Ascending aorta (tissue), 2 donors: ENCODE measurements around the gene HPN. TPM values are rescaled to one million over a fixed set of nuclear protein-coding genes. Genes with fewer than 3 reads are reported as not detected.
"Not testable (repeated sequence)": the region's sequence is repeated elsewhere in the genome, so short reads cannot be mapped to it uniquely, and the experiment has no call there.

Source experiments
- DNase-seq, 2 donors: peaks; one replicate each; pipeline ENCODE4 v3.0.0-alpha.2; 2019; ENCODE audit warnings: low spot score in 2 of 2
- H3K27ac ChIP-seq, 2 donors: fragments of 200-600 bp; sonication (generic); one replicate each; pipeline ENCODE4 v1.5.1; 2016 to 2017; ENCODE audit warnings: mild to moderate bottlenecking in 1 of 2
- H3K27me3 ChIP-seq: fragments of 200-600 bp; sonication (generic); one replicate; pipeline ENCODE4 v1.5.1; 2017
- H3K36me3 ChIP-seq, 2 donors: fragments of 200-600 bp; sonication (generic); one replicate each; pipeline ENCODE4 v1.5.1; 2016
- H3K4me1 ChIP-seq, 2 donors: fragments of 200-600 bp; sonication (generic); one replicate each; pipeline ENCODE4 v1.5.1; 2016 to 2017; ENCODE audit warnings: mild to moderate bottlenecking in 1 of 2
- H3K4me3 ChIP-seq, 2 donors: fragments of 200-600 bp; sonication (generic); one replicate each; pipeline ENCODE4 v1.5.1; 2016 to 2017; ENCODE audit warnings: mild to moderate bottlenecking in 1 of 2
- H3K9me3 ChIP-seq, 2 donors: fragments of 200-600 bp; sonication (generic); one replicate each; pipeline ENCODE4 v1.5.1; 2016
- intact Hi-C: fragments of 100-400 bp; cut with DNase I; formaldehyde crosslinking; loops from one replicate; pipeline ENCODE4 v1.15.1; 2023
- total RNA-seq: library from RNA; depleted of rRNA; stranded (reverse); fragments of >200 nt; gene quantifications from one replicate; pipeline ENCODE4 v1.1.0, GENCODE V29; 2016
- TF ChIP-seq, protein P1 (sequence below), 3 experiments: fragments of 200-600 bp in 2 of 3; fragments of 450-650 bp in 1 of 3; sonication (generic) in 2 of 3; IDR thresholded peaks; one replicate each; pipeline ENCODE4 v1.5.1; 2016 to 2019; ENCODE audit warnings: antibody characterized with exemption in 3 of 3, mild to moderate bottlenecking in 1 of 3, moderate library complexity in 1 of 3

Gene HPN
- total RNA-seq, 1 donor from 2014 or later: 0.85 TPM

DNA sequence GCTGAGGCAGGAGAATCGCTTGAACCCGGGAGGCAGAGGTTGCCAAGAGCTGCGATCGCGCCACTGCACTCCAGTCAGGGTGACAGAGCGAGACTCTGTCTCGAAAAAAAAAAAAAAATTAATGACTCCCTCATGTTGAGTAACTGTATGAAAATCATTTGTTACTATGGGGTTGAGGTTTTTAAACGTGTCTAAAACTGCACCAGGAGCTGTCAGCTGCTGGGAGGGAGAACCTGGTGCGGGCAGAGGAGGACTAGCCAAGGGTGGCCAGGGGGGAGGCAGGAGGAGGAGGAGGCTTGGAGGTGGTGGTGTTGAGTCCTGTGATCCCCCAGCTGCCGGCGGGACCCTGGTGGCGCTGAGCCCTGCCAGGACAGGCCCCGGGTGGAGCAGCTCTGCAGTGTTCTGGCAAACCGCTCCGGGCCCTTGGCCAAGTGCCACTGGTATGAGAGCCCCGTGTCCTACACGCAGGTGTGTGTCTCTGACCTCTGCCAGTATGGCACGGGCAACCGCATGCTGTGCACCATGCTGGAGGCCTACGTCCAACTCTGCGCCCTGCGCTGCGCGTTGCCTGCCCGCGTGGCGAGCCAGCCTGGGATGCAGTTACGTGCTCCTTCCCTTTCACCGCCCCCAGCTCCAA is 57.0 kb downstream of the HPN start:
- H3K27me3 ChIP-seq: no peaks in the 10 kb centered on the region
- H3K27ac ChIP-seq: no peak overlapping the region
- H3K4me3 ChIP-seq: no peak overlapping the region
- no peaks in the 10 kb centered on the region for H3K36me3 ChIP-seq
- TF ChIP-seq, protein P1, sequence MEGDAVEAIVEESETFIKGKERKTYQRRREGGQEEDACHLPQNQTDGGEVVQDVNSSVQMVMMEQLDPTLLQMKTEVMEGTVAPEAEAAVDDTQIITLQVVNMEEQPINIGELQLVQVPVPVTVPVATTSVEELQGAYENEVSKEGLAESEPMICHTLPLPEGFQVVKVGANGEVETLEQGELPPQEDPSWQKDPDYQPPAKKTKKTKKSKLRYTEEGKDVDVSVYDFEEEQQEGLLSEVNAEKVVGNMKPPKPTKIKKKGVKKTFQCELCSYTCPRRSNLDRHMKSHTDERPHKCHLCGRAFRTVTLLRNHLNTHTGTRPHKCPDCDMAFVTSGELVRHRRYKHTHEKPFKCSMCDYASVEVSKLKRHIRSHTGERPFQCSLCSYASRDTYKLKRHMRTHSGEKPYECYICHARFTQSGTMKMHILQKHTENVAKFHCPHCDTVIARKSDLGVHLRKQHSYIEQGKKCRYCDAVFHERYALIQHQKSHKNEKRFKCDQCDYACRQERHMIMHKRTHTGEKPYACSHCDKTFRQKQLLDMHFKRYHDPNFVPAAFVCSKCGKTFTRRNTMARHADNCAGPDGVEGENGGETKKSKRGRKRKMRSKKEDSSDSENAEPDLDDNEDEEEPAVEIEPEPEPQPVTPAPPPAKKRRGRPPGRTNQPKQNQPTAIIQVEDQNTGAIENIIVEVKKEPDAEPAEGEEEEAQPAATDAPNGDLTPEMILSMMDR (IDR thresholded peaks at IDR 0.05): no peak
- no peak for DNase-seq
- intact Hi-C loops: no loop called here
- no peaks in the 10 kb centered on the region for H3K4me1 ChIP-seq
- H3K9me3 ChIP-seq: no peaks in the 10 kb centered on the region

DNA sequence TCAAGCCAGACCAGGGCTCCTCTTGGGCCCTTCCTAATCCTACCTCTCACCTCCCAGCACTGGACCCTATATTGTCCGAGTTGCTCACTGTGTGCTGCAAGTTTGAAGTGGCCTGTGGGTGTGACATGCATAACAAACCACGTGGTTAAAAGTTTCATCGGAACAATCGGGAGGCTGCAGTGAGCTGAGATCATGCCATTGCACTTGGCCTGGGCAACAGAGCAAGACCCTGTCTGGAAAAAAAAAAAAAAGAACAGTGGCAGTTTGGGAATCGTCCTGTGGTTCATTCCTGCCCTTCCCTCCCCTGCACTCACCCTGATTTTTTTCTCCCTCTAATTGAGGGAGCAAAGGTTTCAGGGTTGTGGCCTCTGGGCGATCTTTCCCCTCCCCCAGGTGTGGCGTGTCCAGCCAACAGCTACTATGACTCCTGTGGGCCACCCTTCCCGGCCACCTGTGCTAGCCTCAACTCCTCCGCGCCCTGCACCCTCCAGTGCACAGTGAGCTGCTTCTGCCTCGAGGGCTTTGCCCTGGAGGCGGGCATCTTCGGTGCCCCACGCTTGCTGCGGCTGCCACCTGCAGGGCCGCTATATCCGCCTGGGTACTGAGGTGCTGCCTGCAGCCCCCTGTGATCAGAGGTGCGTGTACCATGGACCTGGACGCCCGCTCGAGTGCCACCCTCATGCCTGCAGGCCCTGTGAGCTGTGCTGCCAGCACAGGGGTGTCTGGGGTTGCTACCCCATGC is 57.8 kb downstream of the HPN start:
- no peak for DNase-seq
- H3K4me3 ChIP-seq: no peak overlapping the region
- intact Hi-C loops: no loop called here
- no peaks in the 10 kb centered on the region for H3K27me3 ChIP-seq
- H3K4me1 ChIP-seq: no peaks in the 10 kb centered on the region
- TF ChIP-seq, protein P1 (IDR thresholded peaks at IDR 0.05): no peak
- H3K27ac ChIP-seq: no peak overlapping the region
- no peaks in the 10 kb centered on the region for H3K36me3 ChIP-seq
- H3K9me3 ChIP-seq: no peaks in the 10 kb centered on the region

DNA sequence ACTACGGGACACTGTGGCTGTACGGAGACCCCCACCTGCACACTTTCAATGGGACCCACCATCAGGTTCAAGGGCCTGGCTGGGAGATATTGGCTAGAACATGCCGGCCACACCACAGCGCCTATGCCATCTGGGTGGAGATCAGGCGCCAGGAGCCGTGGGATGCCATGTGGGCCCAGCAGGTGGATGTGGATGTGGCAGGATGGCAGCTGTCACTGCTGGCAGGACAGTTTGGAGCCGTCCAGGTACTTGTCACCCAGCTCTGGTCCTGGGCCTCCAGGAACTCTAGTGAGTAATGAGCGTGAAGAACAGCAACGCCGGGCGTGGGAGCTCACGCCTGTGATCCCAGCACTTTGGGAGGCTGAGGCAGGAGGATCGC is 58.4 kb downstream of the HPN start:
- DNase-seq: no peak
- H3K27ac ChIP-seq: no peak overlapping the region
- no peak overlapping the region for H3K4me3 ChIP-seq
- no peaks in the 10 kb centered on the region for H3K9me3 ChIP-seq
- H3K27me3 ChIP-seq: no peaks in the 10 kb centered on the region
- intact Hi-C loops: no loop called here
- no peaks in the 10 kb centered on the region for H3K36me3 ChIP-seq
- H3K4me1 ChIP-seq: no peaks in the 10 kb centered on the region
- TF ChIP-seq, protein P1 (IDR thresholded peaks at IDR 0.05): no peak

DNA sequence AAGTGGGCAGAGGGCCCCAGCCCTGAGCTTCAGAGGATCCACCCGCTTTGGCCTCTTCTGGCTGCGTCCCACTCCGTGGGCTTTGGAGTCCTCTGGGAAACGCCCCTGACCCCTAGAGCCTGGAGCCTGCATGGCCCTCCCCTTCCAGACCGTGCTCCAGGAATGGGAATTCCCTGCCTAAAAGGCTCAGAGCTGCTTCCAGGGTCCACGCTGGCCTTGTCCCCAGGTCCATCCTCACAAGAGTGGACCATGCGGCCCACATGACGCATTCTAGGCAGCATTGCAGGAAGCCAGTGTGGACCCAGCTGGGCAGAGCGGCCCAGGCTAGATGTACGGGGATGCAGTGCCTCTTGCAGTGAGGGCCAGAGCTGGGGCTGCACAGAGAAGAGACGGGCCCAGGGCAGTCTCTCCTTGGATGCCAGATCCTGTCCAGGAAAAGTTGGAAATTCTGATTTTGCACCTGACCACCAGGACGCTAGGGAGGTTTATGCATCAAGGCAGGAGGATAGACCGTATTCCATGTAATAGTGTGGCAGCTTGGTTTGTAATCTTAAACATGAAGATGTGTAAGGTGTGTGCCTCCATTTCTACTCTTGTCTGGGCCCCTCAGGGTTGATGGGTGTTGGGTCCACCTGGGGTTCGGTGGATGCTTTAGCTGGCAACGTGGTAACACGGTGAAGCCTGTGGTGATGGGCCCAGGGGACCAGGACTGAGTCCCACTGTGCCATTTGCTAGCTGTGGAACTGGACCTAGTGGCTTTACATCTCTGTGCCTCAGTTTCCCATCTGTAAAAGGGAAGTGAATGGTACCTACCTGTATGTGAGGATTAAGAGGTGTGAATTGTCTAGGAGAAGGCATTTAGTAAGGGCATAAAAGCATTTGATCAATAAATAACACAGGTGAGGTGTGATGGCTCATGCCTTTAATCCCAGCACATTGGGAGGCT is 59.3 kb downstream of the HPN start:
- H3K27ac ChIP-seq: no peak overlapping the region
- TF ChIP-seq, protein P1 (IDR thresholded peaks at IDR 0.05): no peak
- no peaks in the 10 kb centered on the region for H3K27me3 ChIP-seq
- intact Hi-C loops: no loop called here
- H3K36me3 ChIP-seq: no peaks in the 10 kb centered on the region
- H3K4me1 ChIP-seq: no peaks in the 10 kb centered on the region
- H3K9me3 ChIP-seq: no peaks in the 10 kb centered on the region
- no peak for DNase-seq
- H3K4me3 ChIP-seq: no peak overlapping the region

DNA sequence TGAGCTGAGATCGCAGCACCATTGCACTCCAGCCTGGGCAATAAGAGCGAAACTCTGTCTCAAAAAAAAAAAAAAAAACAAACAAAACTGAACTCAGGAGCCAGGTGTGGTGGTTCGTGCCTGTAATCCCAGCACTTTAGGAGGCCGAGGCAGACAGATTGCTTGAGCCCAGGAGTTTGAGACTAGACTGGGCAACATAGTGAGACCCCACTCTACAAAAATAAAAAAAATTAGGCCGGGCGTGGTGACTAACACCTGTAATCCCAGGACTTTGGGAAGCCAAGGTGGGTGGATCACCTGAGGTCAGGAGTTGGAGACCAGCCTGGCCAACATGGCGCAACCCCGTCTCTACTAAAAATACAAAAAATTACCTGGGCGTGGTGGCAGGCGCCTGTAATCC is 60.4 kb downstream of the HPN start:
- H3K4me1 ChIP-seq, H3K27ac ChIP-seq, H3K36me3 ChIP-seq, DNase-seq, intact Hi-C loops, H3K9me3 ChIP-seq, H3K4me3 ChIP-seq, H3K27me3 ChIP-seq: not testable (repeated sequence)

DNA sequence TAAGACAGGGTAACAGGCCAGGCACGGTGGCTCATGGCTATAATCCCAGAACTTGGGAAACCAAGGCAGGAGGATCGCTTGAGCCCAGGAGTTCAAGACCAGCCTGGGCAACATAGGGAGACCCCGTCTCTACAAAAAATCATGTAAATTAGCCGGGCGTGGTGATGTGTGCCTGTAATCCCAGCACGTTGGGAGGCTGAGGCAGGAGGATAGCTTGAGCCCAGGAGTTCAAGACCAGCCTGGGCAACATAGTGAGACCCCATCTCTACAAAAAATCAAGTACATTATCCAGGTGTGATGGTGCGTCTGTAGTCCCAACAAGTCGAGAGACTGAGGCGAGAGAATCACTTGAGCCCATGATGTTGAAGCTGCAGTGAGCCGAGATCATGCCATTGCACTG is 62.1 kb downstream of the HPN start:
- H3K9me3 ChIP-seq, H3K36me3 ChIP-seq, H3K27me3 ChIP-seq, intact Hi-C loops, H3K4me1 ChIP-seq, DNase-seq, H3K4me3 ChIP-seq, H3K27ac ChIP-seq: not testable (repeated sequence)
